ENCODE data around the gene CYLC1.

Gene CYLC1, protein sequence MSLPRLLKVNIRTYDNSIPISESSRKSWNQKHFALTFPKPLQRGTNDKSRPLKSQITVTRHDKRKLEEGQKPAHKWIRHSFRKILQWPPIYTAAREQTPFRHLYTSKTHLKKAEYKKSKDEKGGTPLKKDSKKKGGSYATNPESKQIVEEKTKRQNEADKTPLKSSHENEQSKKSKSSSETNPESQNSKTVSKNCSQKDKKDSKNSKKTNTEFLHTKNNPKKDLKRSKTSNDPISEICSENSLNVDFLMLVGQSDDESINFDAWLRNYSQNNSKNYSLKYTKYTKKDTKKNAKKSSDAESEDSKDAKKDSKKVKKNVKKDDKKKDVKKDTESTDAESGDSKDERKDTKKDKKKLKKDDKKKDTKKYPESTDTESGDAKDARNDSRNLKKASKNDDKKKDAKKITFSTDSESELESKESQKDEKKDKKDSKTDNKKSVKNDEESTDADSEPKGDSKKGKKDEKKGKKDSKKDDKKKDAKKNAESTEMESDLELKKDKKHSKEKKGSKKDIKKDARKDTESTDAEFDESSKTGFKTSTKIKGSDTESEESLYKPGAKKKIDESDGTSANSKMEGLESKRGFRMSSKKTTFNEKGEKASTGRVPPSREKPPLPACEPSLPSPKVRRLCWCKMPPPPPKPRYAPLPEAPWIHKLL

DNA sequence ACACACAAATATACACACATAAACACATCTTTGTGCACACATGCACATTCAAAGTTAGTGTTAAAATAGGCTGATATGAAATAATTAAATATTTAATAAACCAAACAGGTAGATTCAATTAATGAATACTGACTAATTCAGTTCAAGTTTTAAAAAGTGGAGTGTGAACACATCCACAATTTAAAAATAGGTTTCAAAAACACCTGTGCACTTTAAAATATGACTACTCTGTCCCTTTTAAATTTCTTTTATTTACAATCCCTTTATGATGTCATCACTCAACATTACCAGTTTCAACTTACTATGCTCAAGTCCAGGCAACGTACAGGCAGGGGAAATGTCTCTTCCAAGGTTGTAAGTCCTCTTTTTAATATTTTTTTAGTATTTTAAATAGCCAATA lies at the start of gene CYLC1:
Gene CYLC1 (plus strand): TSS at position 301 of the 400 bp plus-strand sequence. CDS start 37 bp downstream, at position 338.
- Histone ChIP-seq H3K27ac (no peak within 1 kb of the TSS), H3K4me2 (ENCODE audit: low read length) (no peak within 1 kb of the TSS), H3K36me3 (ENCODE audit: control insufficient read depth, insufficient read depth, low read length) (no peaks in the 10 kb centered on the region), H3K4me3 (ENCODE audit: low read depth, low read length) (no peak within 1 kb of the TSS), H3K4me1 (no peaks in the 10 kb centered on the region), H2AFZ (no peak within 1 kb of the TSS), H3K9ac (no peak within 1 kb of the TSS), H3K27me3 (ENCODE audit: control insufficient read depth, insufficient read depth, low read length) (no peaks in the 10 kb centered on the region), H3K79me2 (no peaks in the 10 kb centered on the region), H3K9me3 (ENCODE audit: control insufficient read depth, low read length) (no peaks in the 10 kb centered on the region)
- TF ChIP-seq, protein P1, sequence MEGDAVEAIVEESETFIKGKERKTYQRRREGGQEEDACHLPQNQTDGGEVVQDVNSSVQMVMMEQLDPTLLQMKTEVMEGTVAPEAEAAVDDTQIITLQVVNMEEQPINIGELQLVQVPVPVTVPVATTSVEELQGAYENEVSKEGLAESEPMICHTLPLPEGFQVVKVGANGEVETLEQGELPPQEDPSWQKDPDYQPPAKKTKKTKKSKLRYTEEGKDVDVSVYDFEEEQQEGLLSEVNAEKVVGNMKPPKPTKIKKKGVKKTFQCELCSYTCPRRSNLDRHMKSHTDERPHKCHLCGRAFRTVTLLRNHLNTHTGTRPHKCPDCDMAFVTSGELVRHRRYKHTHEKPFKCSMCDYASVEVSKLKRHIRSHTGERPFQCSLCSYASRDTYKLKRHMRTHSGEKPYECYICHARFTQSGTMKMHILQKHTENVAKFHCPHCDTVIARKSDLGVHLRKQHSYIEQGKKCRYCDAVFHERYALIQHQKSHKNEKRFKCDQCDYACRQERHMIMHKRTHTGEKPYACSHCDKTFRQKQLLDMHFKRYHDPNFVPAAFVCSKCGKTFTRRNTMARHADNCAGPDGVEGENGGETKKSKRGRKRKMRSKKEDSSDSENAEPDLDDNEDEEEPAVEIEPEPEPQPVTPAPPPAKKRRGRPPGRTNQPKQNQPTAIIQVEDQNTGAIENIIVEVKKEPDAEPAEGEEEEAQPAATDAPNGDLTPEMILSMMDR (IDR thresholded peaks at IDR 0.05), result no peak

DNA sequence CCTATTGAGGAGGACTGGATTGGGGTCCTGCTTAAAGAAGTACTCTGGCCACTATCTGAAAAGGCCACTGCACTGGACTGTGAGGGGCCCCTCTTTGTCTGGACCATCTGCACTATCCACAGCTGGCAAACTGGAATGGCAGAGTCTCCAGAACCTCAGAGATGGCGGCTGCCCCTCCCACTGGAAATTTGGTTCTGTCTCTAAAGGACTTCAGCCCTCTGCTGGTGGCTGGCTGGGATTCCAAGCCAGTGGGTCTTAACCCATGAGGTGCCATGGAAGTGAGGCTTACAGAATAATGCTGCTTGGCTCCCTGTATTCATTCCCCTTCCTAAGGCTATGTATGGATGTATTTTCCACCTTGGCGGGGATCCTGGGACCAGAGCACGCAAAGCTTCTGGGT lies 41.6 kb upstream of the CYLC1 start:
- H3K79me2 ChIP-seq, result no peaks in the 10 kb centered on the region
- no peaks in the 10 kb centered on the region for H3K4me1 ChIP-seq
- no peak overlapping the region for H3K9ac ChIP-seq
- TF ChIP-seq, protein P1 (IDR thresholded peaks at IDR 0.05), result no peak
- no peak overlapping the region for H3K4me3 ChIP-seq (ENCODE audit: low read depth, low read length)
- H3K27me3 ChIP-seq (ENCODE audit: control insufficient read depth, insufficient read depth, low read length), result no peaks in the 10 kb centered on the region
- H3K4me2 ChIP-seq (ENCODE audit: low read length), result no peak overlapping the region
- no peaks in the 10 kb centered on the region for H3K36me3 ChIP-seq (ENCODE audit: control insufficient read depth, insufficient read depth, low read length)
- H2AFZ ChIP-seq, result no peak overlapping the region
- no peak overlapping the region for H3K27ac ChIP-seq
- no peaks in the 10 kb centered on the region for H3K9me3 ChIP-seq (ENCODE audit: control insufficient read depth, low read length)

DNA sequence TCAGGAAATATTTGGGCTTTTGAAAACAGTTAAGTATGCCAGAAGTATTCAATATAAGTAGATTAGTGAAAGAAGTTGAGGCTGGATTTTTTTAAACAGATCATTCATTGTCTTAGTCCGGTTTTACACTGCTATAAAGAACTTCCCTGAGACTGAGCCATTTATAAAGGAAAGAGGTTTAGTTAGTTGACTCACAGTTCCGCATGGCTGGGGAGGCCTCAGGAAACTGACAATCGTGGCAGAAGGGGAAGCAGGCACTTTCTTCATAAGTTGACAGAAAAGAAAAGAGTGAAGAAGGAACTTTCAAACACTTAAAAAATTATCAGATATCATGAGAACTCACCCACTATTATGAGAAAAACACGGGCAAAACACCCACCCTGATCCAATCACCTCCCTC lies 31.1 kb upstream of the CYLC1 start:
- H2AFZ ChIP-seq, result no peak overlapping the region
- no peaks in the 10 kb centered on the region for H3K36me3 ChIP-seq (ENCODE audit: control insufficient read depth, insufficient read depth, low read length)
- TF ChIP-seq, protein P1 (IDR thresholded peaks at IDR 0.05), result no peak
- no peak overlapping the region for H3K4me3 ChIP-seq (ENCODE audit: low read depth, low read length)
- no peaks in the 10 kb centered on the region for H3K79me2 ChIP-seq
- H3K27me3 ChIP-seq (ENCODE audit: control insufficient read depth, insufficient read depth, low read length), result no peaks in the 10 kb centered on the region
- H3K9ac ChIP-seq, result no peak overlapping the region
- no peaks in the 10 kb centered on the region for H3K4me1 ChIP-seq
- no peaks in the 10 kb centered on the region for H3K9me3 ChIP-seq (ENCODE audit: control insufficient read depth, low read length)
- H3K27ac ChIP-seq, result no peak overlapping the region
- no peak overlapping the region for H3K4me2 ChIP-seq (ENCODE audit: low read length)

DNA sequence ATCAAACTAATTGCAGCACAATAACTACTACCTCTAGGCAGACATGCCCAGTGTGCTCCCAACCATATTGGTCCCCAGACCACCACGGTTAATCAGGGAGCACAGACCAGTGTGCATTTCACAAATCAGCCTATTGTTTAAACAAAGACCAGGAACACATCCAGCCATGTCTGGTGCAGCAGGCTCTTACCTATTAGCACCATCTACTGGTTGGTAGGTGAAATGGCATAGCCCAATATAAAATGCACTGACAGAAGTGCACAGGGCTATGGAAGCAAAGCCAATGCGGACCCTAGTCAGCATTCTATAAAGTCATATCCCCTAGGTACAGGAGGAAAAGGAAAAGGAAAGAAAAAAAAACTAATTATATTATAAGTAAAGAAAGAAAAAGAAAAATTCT lies 15.5 kb upstream of the CYLC1 start:
- Histone ChIP-seq H3K79me2 (no peaks in the 10 kb centered on the region), H3K27me3 (ENCODE audit: control insufficient read depth, insufficient read depth, low read length) (no peaks in the 10 kb centered on the region), H3K4me2 (ENCODE audit: low read length) (no peak overlapping the region), H3K9ac (no peak overlapping the region), H3K27ac (no peak overlapping the region), H3K4me3 (ENCODE audit: low read depth, low read length) (no peak overlapping the region), H3K9me3 (ENCODE audit: control insufficient read depth, low read length) (no peaks in the 10 kb centered on the region), H3K36me3 (ENCODE audit: control insufficient read depth, insufficient read depth, low read length) (no peaks in the 10 kb centered on the region), H2AFZ (no peak overlapping the region), H3K4me1 (no peaks in the 10 kb centered on the region)
- TF ChIP-seq, protein P1 (IDR thresholded peaks at IDR 0.05), result no peak
